H9 (cell line): ENCODE measurements around the gene PGA4. TPM values are rescaled to one million over a fixed set of nuclear protein-coding genes. Genes with fewer than 3 reads are reported as not detected.

Experiments used
- DNase-seq: peaks from one replicate; pipeline ENCODE4 v3.0.0-alpha.2; 2017
- H2AFZ ChIP-seq: one replicate; pipeline ENCODE4 v1.6.1; 2013; ENCODE audit warnings: mild to moderate bottlenecking, low read length, control low read depth, moderate library complexity
- H2AK5ac ChIP-seq: 2 replicates; pipeline ENCODE4 v1.6.1; 2013; ENCODE audit warnings: low read length, control low read depth, mixed read lengths; ENCODE audit not compliant: insufficient read length
- H2BK120ac ChIP-seq: one replicate; pipeline ENCODE4 v1.6.1; 2013; ENCODE audit warnings: low read depth, mild to moderate bottlenecking, low read length, control low read depth, inconsistent platforms; ENCODE audit not compliant: poor library complexity, severe bottlenecking
- H2BK12ac ChIP-seq: 2 replicates; pipeline ENCODE4 v1.6.1; 2013; ENCODE audit warnings: low read length, control low read depth, mixed read lengths, low read depth; ENCODE audit not compliant: insufficient read length
- H2BK15ac ChIP-seq: 2 replicates; pipeline ENCODE4 v1.6.1; 2013; ENCODE audit warnings: low read depth, low read length, control low read depth
- H2BK20ac ChIP-seq: one replicate; pipeline ENCODE4 v1.6.1; 2013; ENCODE audit warnings: low read depth, mild to moderate bottlenecking, low read length, control low read depth, inconsistent platforms; ENCODE audit not compliant: poor library complexity, severe bottlenecking
- H2BK5ac ChIP-seq: 2 replicates; pipeline ENCODE4 v1.6.1; 2013; ENCODE audit warnings: low read length, control low read depth, mixed read lengths; ENCODE audit not compliant: insufficient read length
- H3K14ac ChIP-seq: 2 replicates; pipeline ENCODE4 v1.6.1; 2013; ENCODE audit warnings: low read length, control low read depth; ENCODE audit not compliant: insufficient read depth
- H3K18ac ChIP-seq: 2 replicates; pipeline ENCODE4 v1.6.1; 2013; ENCODE audit warnings: low read depth, mild to moderate bottlenecking, mixed read lengths, low read length, control low read depth; ENCODE audit not compliant: insufficient read length
- H3K23ac ChIP-seq: 2 replicates; pipeline ENCODE4 v1.6.1; 2013; ENCODE audit warnings: low read length, control low read depth, mixed read lengths, low read depth; ENCODE audit not compliant: insufficient read length
- H3K23me2 ChIP-seq: 2 replicates; pipeline ENCODE4 v1.6.1; 2013; ENCODE audit warnings: low read depth, mild to moderate bottlenecking, mixed read lengths, low read length, control low read depth; ENCODE audit not compliant: insufficient read length, poor library complexity, severe bottlenecking
- H3K27ac ChIP-seq: 2 replicates; pipeline ENCODE4 v1.5.1; 2013; ENCODE audit warnings: low read length, control low read depth, mixed read lengths, low read depth; ENCODE audit not compliant: insufficient read length
- H3K27me3 ChIP-seq: 2 replicates; pipeline ENCODE4 v1.6.1; 2013; ENCODE audit warnings: low read length, control low read depth, inconsistent platforms; ENCODE audit not compliant: insufficient read depth
- H3K4ac ChIP-seq: 2 replicates; pipeline ENCODE4 v1.6.1; 2013; ENCODE audit warnings: low read depth, mild to moderate bottlenecking, control low read depth, inconsistent platforms, low read length, moderate library complexity
- H3K4me1 ChIP-seq: 2 replicates; pipeline ENCODE4 v1.6.1; 2013; ENCODE audit warnings: low read length, control low read depth, inconsistent platforms; ENCODE audit not compliant: insufficient read depth
- H3K4me2 ChIP-seq: 2 replicates; pipeline ENCODE4 v1.6.1; 2013; ENCODE audit warnings: low read length, control low read depth, mixed read lengths; ENCODE audit not compliant: insufficient read length, insufficient read depth
- H3K56ac ChIP-seq: 2 replicates; pipeline ENCODE4 v1.6.1; 2013; ENCODE audit warnings: low read depth, mild to moderate bottlenecking, mixed read lengths, low read length, control low read depth; ENCODE audit not compliant: insufficient read length
- H3K79me1 ChIP-seq: 2 replicates; pipeline ENCODE4 v1.6.1; 2013; ENCODE audit warnings: low read depth, mild to moderate bottlenecking, moderate library complexity, low read length, control low read depth, inconsistent platforms; ENCODE audit not compliant: insufficient read depth, poor library complexity, severe bottlenecking
- H3K79me2 ChIP-seq: 2 replicates; pipeline ENCODE4 v1.6.1; 2013; ENCODE audit warnings: low read length, control low read depth, inconsistent platforms; ENCODE audit not compliant: insufficient read depth
- H3K9ac ChIP-seq: 2 replicates; pipeline ENCODE4 v1.6.1; 2013; ENCODE audit warnings: low read length, control low read depth, mixed read lengths; ENCODE audit not compliant: insufficient read length; ENCODE audit errors: extremely low read depth
- H3K9me3 ChIP-seq: one replicate; pipeline ENCODE4 v1.6.1; 2013; ENCODE audit warnings: low read depth, low read length, inconsistent platforms; ENCODE audit not compliant: control insufficient read depth
- H3T11ph ChIP-seq: one replicate; pipeline ENCODE4 v1.6.1; 2013; ENCODE audit warnings: mild to moderate bottlenecking, low read length, control low read depth, inconsistent platforms
- H4K20me1 ChIP-seq: one replicate; pipeline ENCODE4 v1.6.1; 2013; ENCODE audit not compliant: control insufficient read depth, insufficient read length, insufficient read depth
- H4K5ac ChIP-seq: 2 replicates; pipeline ENCODE4 v1.6.1; 2013; ENCODE audit warnings: low read depth, mild to moderate bottlenecking, mixed read lengths, low read length, control low read depth; ENCODE audit not compliant: insufficient read length
- H4K8ac ChIP-seq: replicated peaks from 2 replicates; pipeline ENCODE4 v1.6.1; 2013; ENCODE audit warnings: low read length, control low read depth, mixed read lengths, low read depth; ENCODE audit not compliant: insufficient read length
- H4K91ac ChIP-seq: 2 replicates; pipeline ENCODE4 v1.6.1; 2013; ENCODE audit warnings: low read depth, mild to moderate bottlenecking, moderate library complexity, mixed read lengths, low read length, control low read depth; ENCODE audit not compliant: insufficient read length
- H3K27ac Mint-ChIP-seq, 3 experiments: 2 replicates in 2 of 3; 3 replicates in 1 of 3; pipeline ENCODE4 v1.8.0; 2020 to 2021; ENCODE audit warnings: mixed read lengths in 3 of 3, mild to moderate bottlenecking in 1 of 3, moderate library complexity in 1 of 3
- H3K27me3 Mint-ChIP-seq: 2 replicates; pipeline ENCODE4 v1.8.0; 2021; ENCODE audit warnings: low read depth, mild to moderate bottlenecking, moderate library complexity, mixed read lengths
- H3K36me3 Mint-ChIP-seq, 3 experiments: 2 replicates in 2 of 3; 3 replicates in 1 of 3; pipeline ENCODE4 v1.8.0; 2020 to 2021; ENCODE audit warnings: low read depth in 3 of 3, mixed read lengths in 3 of 3; ENCODE audit not compliant: insufficient read depth in 1 of 3
- H3K4me1 Mint-ChIP-seq, 2 experiments: 2 replicates each; pipeline ENCODE4 v1.8.0; 2020; ENCODE audit warnings: mixed read lengths in 2 of 2
- H3K4me3 Mint-ChIP-seq, 2 experiments: 2 replicates in 1 of 2; 3 replicates in 1 of 2; pipeline ENCODE4 v1.8.0; 2020 to 2021; ENCODE audit warnings: mild to moderate bottlenecking in 2 of 2, mixed read lengths in 2 of 2, moderate library complexity in 1 of 2
- H3K9me3 Mint-ChIP-seq, 2 experiments: 2 replicates in 1 of 2; 3 replicates in 1 of 2; pipeline ENCODE4 v1.8.0; 2020; ENCODE audit warnings: mild to moderate bottlenecking in 2 of 2, mixed read lengths in 2 of 2, moderate library complexity in 1 of 2
- WGBS: extraction: QIAGEN DNeasy Blood & Tissue Kit; methylation state at CpG from one replicate; pipeline ENCODE4 v1.1.7; 2013; ENCODE audit warnings: missing lambda C conversion rate, low lambda C conversion rate, mixed read lengths; ENCODE audit not compliant: insufficient read length; ENCODE audit errors: extremely low coverage; 5-methylcytosine and 5-hydroxymethylcytosine counted together
- total RNA-seq: library from RNA; stranded (reverse); gene quantifications from 2 replicates; pipeline ENCODE4 v1.2.1, GENCODE V29; 2021
- TF ChIP-seq, protein P1 (sequence below): fragments of 200-600 bp; sonication (generic); conservative IDR thresholded peaks from 3 replicates; pipeline ENCODE4 v1.8.0; 2021; ENCODE audit warnings: antibody characterized with exemption, mild to moderate bottlenecking

Gene PGA4
- total RNA-seq, 1 experiment from 2014 or later: not detected

DNA sequence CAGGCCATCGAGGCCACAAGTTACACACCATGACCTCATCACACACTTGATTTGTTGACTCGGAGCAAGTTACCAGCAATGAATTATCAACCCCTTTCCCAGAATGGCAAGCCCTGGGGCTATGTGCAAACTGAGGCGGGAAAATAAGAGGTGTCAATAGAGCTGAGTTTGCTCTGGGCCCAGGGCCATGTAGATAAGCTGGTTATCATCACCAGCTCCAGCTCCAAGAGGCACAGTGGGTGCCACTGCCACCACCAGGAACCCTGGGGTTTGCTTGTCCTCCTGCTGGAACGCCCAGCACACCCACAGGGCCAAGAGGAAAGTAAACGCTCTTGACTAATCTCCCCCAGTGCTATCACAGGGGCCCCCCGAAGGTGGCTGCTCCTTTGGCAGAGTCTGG is 47.9 kb upstream of the PGA4 start:
- Mint-ChIP-seq H3K9me3 (peaks cover 2 to 4% of the 10 kb centered on the region in 2 experiments; a peak in 2 of 5 replicates), H3K4me1 (no peaks in the 10 kb centered on the region), H3K27ac (no peak overlapping the region), H3K36me3 (no peaks in the 10 kb centered on the region; a peak in 1 of 7 replicates), H3K4me3 (no peak overlapping the region), H3K27me3 (peaks cover 32% of the 10 kb centered on the region)
- Histone ChIP-seq H3T11ph (no peak overlapping the region), H4K91ac (no peak overlapping the region), H3K23me2 (no peaks in the 10 kb centered on the region), H3K14ac (no peak overlapping the region), H3K27ac (no peak overlapping the region), H4K5ac (no peak overlapping the region), H3K18ac (no peak overlapping the region), H3K4ac (no peak overlapping the region), H3K23ac (no peak overlapping the region), H2AFZ (no peak overlapping the region), H4K20me1 (no peaks in the 10 kb centered on the region), H3K4me2 (no peak overlapping the region), H2BK5ac (no peak overlapping the region), H3K56ac (no peak overlapping the region), H2BK12ac (no peak overlapping the region), H3K9me3 (no peaks in the 10 kb centered on the region), H3K9ac (no peak overlapping the region), H2AK5ac (no peak overlapping the region), H4K8ac (no peak overlapping the region), H3K27me3 (no peaks in the 10 kb centered on the region), H2BK120ac (no peak overlapping the region), H3K4me1 (no peaks in the 10 kb centered on the region), H2BK20ac (no peak overlapping the region), H3K79me1 (no peaks in the 10 kb centered on the region), H3K79me2 (no peaks in the 10 kb centered on the region), H2BK15ac (no peak overlapping the region)
- TF ChIP-seq, protein P1, sequence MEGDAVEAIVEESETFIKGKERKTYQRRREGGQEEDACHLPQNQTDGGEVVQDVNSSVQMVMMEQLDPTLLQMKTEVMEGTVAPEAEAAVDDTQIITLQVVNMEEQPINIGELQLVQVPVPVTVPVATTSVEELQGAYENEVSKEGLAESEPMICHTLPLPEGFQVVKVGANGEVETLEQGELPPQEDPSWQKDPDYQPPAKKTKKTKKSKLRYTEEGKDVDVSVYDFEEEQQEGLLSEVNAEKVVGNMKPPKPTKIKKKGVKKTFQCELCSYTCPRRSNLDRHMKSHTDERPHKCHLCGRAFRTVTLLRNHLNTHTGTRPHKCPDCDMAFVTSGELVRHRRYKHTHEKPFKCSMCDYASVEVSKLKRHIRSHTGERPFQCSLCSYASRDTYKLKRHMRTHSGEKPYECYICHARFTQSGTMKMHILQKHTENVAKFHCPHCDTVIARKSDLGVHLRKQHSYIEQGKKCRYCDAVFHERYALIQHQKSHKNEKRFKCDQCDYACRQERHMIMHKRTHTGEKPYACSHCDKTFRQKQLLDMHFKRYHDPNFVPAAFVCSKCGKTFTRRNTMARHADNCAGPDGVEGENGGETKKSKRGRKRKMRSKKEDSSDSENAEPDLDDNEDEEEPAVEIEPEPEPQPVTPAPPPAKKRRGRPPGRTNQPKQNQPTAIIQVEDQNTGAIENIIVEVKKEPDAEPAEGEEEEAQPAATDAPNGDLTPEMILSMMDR: no peak
- DNase-seq: no peak
- no CpG with 5 or more reads among the region's 6 CpGs for WGBS
